GM23248 (cell line): ENCODE data around the gene ACAN.

ENCODE experiments used
- EZH2 ChIP-seq: fragments of 200-600 bp; sonication (generic); IDR thresholded peaks from 2 replicates; pipeline ENCODE4 v1.6.1; 2018; ENCODE audit warnings: antibody characterized with exemption, mild to moderate bottlenecking; ENCODE audit not compliant: insufficient read depth, poor library complexity, severe bottlenecking
- EZH2phosphoT487 ChIP-seq: fragments of 200-600 bp; sonication (generic); IDR thresholded peaks from 2 replicates; pipeline ENCODE4 v1.6.1; 2018; ENCODE audit warnings: antibody characterized with exemption, moderate library complexity, mild to moderate bottlenecking, low read depth; ENCODE audit not compliant: insufficient read depth

- no peak for TF ChIP-seq EZH2
- no peak for TF ChIP-seq EZH2phosphoT487
These were observed 45.0 kb downstream of the ACAN start for GRCh38 chr15:88848203-88848602.
